ENCODE data around the gene GPR87. TPM values are rescaled to one million over a fixed set of nuclear protein-coding genes. Genes with fewer than 3 reads are reported as not detected.

The GPR87 gene
- total and polyA plus RNA-seq, 4 donors = not detected

DNA sequence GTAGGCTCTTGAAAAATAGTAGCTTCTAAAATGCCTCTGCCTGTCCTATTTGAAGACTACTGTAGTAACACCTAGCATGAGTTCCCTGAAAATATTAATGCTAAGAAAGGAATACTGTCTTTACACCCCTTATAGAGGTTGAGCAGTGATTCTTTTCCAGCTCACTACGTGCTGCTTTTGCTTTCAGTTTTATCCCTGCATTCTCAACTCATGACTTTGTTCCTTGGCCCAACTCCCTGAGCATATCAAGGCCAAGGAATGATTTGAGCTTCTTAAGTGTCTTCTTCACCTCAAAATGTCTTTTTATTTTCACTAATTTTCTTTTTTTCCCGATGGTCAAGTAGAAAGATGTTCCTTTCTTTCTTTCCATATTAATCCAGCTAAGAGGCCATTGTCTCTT is 29.2 kb upstream of the GPR87 start:
- 45 to 49% methylated on average over 2 of the region's 2 CpGs for WGBS, 2 donors
- no peaks in the 10 kb centered on the region for H3K27me3 ChIP-seq (ENCODE audit: control insufficient read depth in 1 of 2, insufficient read depth in 2 of 2, low read length in 1 of 2)
- H3K4me3 ChIP-seq (ENCODE audit: low read length in 2 of 2) = peak overlapping the region; percentile 20 to 69
- no peaks in the 10 kb centered on the region for H3K4me1 ChIP-seq (ENCODE audit: control insufficient read depth in 1 of 2, insufficient read depth in 2 of 2, low read length in 2 of 2)
- no peak for ATAC-seq (ENCODE audit: low FRiP score)
- H3K36me3 ChIP-seq (ENCODE audit: control insufficient read depth in 1 of 2, insufficient read depth in 2 of 2, low read length in 1 of 2) = no peaks in the 10 kb centered on the region
- DNase-seq = peak in 1 of 2 donors; percentile 21
- intact Hi-C loops (cut with DNase I) = no loop called here
- no peaks in the 10 kb centered on the region for H3K9me3 ChIP-seq (ENCODE audit: control insufficient read depth, low read length)
- H3K27ac ChIP-seq (ENCODE audit: low read depth in 1 of 2, low read length in 2 of 2) = no peak overlapping the region

DNA sequence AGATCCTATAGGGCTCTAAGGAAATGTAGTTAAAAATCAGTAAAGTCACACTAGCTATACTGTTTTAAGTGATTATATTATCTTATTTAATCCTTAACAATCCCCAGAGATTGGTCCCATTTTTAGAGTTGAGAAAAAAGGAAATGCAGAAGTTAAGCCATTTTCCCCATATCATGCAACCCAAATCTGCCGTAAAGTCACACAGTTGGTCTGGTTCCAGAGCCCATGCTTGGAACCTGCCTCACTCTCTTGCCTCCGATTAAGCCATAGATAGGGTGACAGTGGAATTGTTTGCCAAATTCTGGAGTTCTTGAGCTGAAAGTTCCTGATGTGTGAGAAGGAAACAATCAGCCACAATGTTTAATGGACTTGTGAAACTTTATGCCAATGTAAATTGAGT is 15.1 kb upstream of the GPR87 start:
- H3K36me3 ChIP-seq (ENCODE audit: control insufficient read depth in 1 of 2, insufficient read depth in 2 of 2, low read length in 1 of 2) = no peaks in the 10 kb centered on the region

DNA sequence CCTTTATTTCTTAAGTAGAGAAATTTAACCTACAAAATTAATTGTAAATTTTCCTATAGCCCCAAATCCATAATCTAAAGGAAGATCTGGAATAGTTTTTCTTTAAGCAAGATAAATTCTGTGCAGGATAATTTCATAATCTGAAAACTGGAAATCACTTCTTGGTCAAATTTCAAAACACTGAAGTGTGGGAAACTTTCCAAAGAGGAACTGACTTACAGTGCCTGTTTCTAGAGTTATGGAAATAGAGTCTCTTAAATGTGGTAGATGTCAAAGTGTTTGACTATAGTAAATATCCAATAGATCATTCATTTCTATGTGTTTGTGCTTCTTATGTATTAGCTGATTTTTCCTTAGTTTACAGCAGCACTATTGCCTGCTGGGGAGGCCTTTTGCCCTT is 14.3 kb upstream of the GPR87 start:
- H3K27ac ChIP-seq (ENCODE audit: low read depth in 1 of 2, low read length in 2 of 2) = no peak overlapping the region
- H3K4me3 ChIP-seq (ENCODE audit: low read length in 2 of 2) = no peak overlapping the region
- DNase-seq (no peak), ATAC-seq (ENCODE audit: low FRiP score) (no peak)
- no peaks in the 10 kb centered on the region for H3K36me3 ChIP-seq (ENCODE audit: control insufficient read depth in 1 of 2, insufficient read depth in 2 of 2, low read length in 1 of 2)
- no peaks in the 10 kb centered on the region for H3K9me3 ChIP-seq (ENCODE audit: control insufficient read depth, low read length)
- H3K27me3 ChIP-seq (ENCODE audit: control insufficient read depth in 1 of 2, insufficient read depth in 2 of 2, low read length in 1 of 2) = no peaks in the 10 kb centered on the region
- H3K4me1 ChIP-seq (ENCODE audit: control insufficient read depth in 1 of 2, insufficient read depth in 2 of 2, low read length in 2 of 2) = no peaks in the 10 kb centered on the region
- intact Hi-C loops (cut with DNase I) = no loop called here

More for the DNA sequence above, 15.1 kb upstream of the GPR87 start:
- DNase-seq (no peak), ATAC-seq (ENCODE audit: low FRiP score) (no peak)
- H3K27me3 ChIP-seq (ENCODE audit: control insufficient read depth in 1 of 2, insufficient read depth in 2 of 2, low read length in 1 of 2) = no peaks in the 10 kb centered on the region
- H3K4me3 ChIP-seq (ENCODE audit: low read length in 2 of 2) = no peak overlapping the region
- intact Hi-C loops (cut with DNase I) = no loop called here
- WGBS, 2 donors = 31 to 39% methylated on average over 2 of the region's 2 CpGs
- no peaks in the 10 kb centered on the region for H3K9me3 ChIP-seq (ENCODE audit: control insufficient read depth, low read length)
- H3K27ac ChIP-seq (ENCODE audit: low read depth in 1 of 2, low read length in 2 of 2) = no peak overlapping the region
- H3K4me1 ChIP-seq (ENCODE audit: control insufficient read depth in 1 of 2, insufficient read depth in 2 of 2, low read length in 2 of 2) = no peaks in the 10 kb centered on the region

DNA sequence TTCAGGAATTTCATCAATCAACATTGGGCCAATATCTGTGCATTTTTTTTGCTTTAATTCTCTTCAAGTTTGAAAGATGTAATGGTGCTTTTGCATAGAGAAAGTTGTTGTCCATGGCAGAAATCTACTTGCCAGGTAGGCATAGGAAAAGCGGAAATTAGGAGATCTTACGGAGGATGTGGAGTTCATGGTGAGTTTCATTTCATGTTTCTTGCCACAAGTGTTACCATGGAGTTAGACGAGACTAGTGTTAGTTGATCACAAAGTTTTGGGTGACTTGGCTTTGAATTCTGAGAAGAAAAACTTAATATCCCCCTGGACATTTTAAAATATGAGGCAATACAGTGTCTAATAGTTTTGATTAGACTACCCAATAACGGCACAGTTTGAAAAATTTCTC is 13.8 kb upstream of the GPR87 start:
- DNase-seq (no peak), ATAC-seq (ENCODE audit: low FRiP score) (no peak)
- intact Hi-C loops (cut with DNase I) = no loop called here
- no peak overlapping the region for H3K27ac ChIP-seq (ENCODE audit: low read depth in 1 of 2, low read length in 2 of 2)
- H3K36me3 ChIP-seq (ENCODE audit: control insufficient read depth in 1 of 2, insufficient read depth in 2 of 2, low read length in 1 of 2) = no peaks in the 10 kb centered on the region
- no peaks in the 10 kb centered on the region for H3K9me3 ChIP-seq (ENCODE audit: control insufficient read depth, low read length)
- no peaks in the 10 kb centered on the region for H3K27me3 ChIP-seq (ENCODE audit: control insufficient read depth in 1 of 2, insufficient read depth in 2 of 2, low read length in 1 of 2)
- no peaks in the 10 kb centered on the region for H3K4me1 ChIP-seq (ENCODE audit: control insufficient read depth in 1 of 2, insufficient read depth in 2 of 2, low read length in 2 of 2)
- no peak overlapping the region for H3K4me3 ChIP-seq (ENCODE audit: low read length in 2 of 2)
- WGBS, 2 donors = 66 to 80% methylated on average over 4 of the region's 4 CpGs

DNA sequence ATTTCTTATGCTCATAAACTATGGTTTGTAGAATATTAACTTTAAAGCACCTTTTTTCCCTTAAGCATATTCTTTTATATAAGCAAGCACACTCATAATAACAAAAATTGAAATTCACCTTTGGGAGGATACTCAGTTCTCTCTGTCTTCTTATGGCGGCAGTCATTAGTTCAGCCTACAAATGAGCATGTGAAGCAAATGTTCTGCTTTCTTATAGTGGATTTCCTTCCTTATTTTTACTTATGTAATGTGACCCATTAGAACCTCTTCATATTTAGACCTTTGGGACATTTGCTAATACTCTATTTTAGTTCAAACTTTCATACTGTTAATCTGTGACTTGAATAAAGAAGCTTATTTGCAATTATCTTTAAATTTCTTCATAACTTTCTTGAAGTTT is 12.7 kb upstream of the GPR87 start, which contains the start of gene P2RY13:
TSS of gene P2RY13 (minus strand) at position 187 of the 400 bp plus-strand sequence. CDS start at position 166, 21 bp downstream.
- Histone ChIP-seq H3K27ac (ENCODE audit: low read depth in 1 of 2, low read length in 2 of 2) (no peak within 1 kb of the TSS), H3K27me3 (ENCODE audit: control insufficient read depth in 1 of 2, insufficient read depth in 2 of 2, low read length in 1 of 2) (no peaks in the 10 kb centered on the region), H3K4me3 (ENCODE audit: low read length in 2 of 2) (no peak within 1 kb of the TSS), H3K36me3 (ENCODE audit: control insufficient read depth in 1 of 2, insufficient read depth in 2 of 2, low read length in 1 of 2) (no peaks in the 10 kb centered on the region), H3K4me1 (ENCODE audit: control insufficient read depth in 1 of 2, insufficient read depth in 2 of 2, low read length in 2 of 2) (no peaks in the 10 kb centered on the region), H3K9me3 (ENCODE audit: control insufficient read depth, low read length) (no peaks in the 10 kb centered on the region)
- DNase-seq = no peak
- intact Hi-C loops (cut with DNase I) = loop anchor here in 1 of 2 donors (5.0 kb wide), 1 partner anchor 102 kb away; no protein-coding TSS in a partner anchor
- WGBS, 2 donors = 97 to 100% methylated on average over 1 of the region's 1 CpG
- no peak for ATAC-seq (ENCODE audit: low FRiP score)

DNA sequence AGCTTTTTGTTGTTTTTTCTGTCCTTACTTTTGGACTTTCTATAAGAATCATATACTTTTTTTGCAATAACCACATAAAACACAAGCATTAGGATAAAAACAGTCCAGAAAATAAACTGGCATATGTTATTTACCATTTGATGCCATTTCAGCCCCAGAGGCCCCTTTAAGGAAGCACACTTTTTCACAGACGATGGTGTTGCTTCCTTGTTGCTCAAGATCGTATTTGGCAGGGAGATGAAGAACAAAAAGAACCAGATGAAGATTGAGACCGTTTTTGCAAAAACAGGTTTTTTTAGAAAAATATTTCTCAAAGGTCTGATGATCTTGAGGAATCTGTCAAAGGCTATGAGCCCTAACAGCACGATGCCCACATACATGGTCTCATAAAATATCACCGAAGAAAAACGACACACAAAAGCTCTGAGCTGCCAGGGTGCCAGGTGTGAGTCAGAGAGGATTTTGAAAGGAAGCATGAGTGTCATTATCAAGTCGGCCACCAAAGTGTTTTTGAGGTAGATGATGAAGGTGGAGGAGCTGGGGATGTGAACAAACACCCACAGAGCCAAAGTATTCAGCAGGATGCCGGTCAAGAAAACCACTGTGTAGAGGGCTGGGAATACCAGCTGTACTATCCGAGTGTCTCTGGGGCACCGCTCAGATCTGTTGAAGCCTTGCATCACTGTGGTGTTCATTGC is 11.8 kb upstream of the GPR87 start:
- 63 to 70% methylated on average over 10 of the region's 10 CpGs for WGBS, 2 donors
- H3K27ac ChIP-seq (ENCODE audit: low read depth in 1 of 2, low read length in 2 of 2) = no peak overlapping the region
- no peaks in the 10 kb centered on the region for H3K36me3 ChIP-seq (ENCODE audit: control insufficient read depth in 1 of 2, insufficient read depth in 2 of 2, low read length in 1 of 2)
- H3K4me1 ChIP-seq (ENCODE audit: control insufficient read depth in 1 of 2, insufficient read depth in 2 of 2, low read length in 2 of 2) = no peaks in the 10 kb centered on the region
- H3K4me3 ChIP-seq (ENCODE audit: low read length in 2 of 2) = no peak overlapping the region
- no peaks in the 10 kb centered on the region for H3K9me3 ChIP-seq (ENCODE audit: control insufficient read depth, low read length)
- intact Hi-C loops (cut with DNase I) = loop anchor here in 1 of 2 donors (5.0 kb wide), 1 partner anchor 101 kb away; no protein-coding TSS in a partner anchor
- no peaks in the 10 kb centered on the region for H3K27me3 ChIP-seq (ENCODE audit: control insufficient read depth in 1 of 2, insufficient read depth in 2 of 2, low read length in 1 of 2)
- ATAC-seq (ENCODE audit: low FRiP score) (no peak), DNase-seq (no peak)

- Histone ChIP-seq H3K27me3 (ENCODE audit: control insufficient read depth in 1 of 2, insufficient read depth in 2 of 2, low read length in 1 of 2) (no peaks in the 10 kb centered on the region), H3K36me3 (ENCODE audit: control insufficient read depth in 1 of 2, insufficient read depth in 2 of 2, low read length in 1 of 2) (no peaks in the 10 kb centered on the region), H3K4me3 (ENCODE audit: low read length in 2 of 2) (no peak overlapping the region), H3K27ac (ENCODE audit: low read depth in 1 of 2, low read length in 2 of 2) (no peak overlapping the region), H3K9me3 (ENCODE audit: control insufficient read depth, low read length) (no peaks in the 10 kb centered on the region), H3K4me1 (ENCODE audit: control insufficient read depth in 1 of 2, insufficient read depth in 2 of 2, low read length in 2 of 2) (no peaks in the 10 kb centered on the region)
- intact Hi-C loops (cut with DNase I) = loop anchor here in 1 of 2 donors (5.0 kb wide), 1 partner anchor 100 kb away; no protein-coding TSS in a partner anchor
- 15 to 16% methylated on average over 3 of the region's 3 CpGs for WGBS, 2 donors
- ATAC-seq (ENCODE audit: low FRiP score) (no peak), DNase-seq (no peak)
Observed at GRCh38 chr3:151327571-151328198, 11.1 kb upstream of the GPR87 start.

- 97 to 100% methylated on average over 1 of the region's 1 CpG for WGBS, 2 donors
- ATAC-seq (ENCODE audit: low FRiP score) = no peak
- no peaks in the 10 kb centered on the region for H3K4me1 ChIP-seq (ENCODE audit: control insufficient read depth in 1 of 2, insufficient read depth in 2 of 2, low read length in 2 of 2)
- H3K27ac ChIP-seq (ENCODE audit: low read depth in 1 of 2, low read length in 2 of 2) = no peak overlapping the region
- intact Hi-C loops (cut with DNase I) = no loop called here
- H3K36me3 ChIP-seq (ENCODE audit: control insufficient read depth in 1 of 2, insufficient read depth in 2 of 2, low read length in 1 of 2) = no peaks in the 10 kb centered on the region
- no peaks in the 10 kb centered on the region for H3K27me3 ChIP-seq (ENCODE audit: control insufficient read depth in 1 of 2, insufficient read depth in 2 of 2, low read length in 1 of 2)
- H3K4me3 ChIP-seq (ENCODE audit: low read length in 2 of 2) = no peak overlapping the region
- DNase-seq = no peak
- H3K9me3 ChIP-seq (ENCODE audit: control insufficient read depth, low read length) = no peaks in the 10 kb centered on the region
Observed at GRCh38 chr3:151322511-151322910, 5.9 kb upstream of the GPR87 start.

- Histone ChIP-seq H3K36me3 (ENCODE audit: control insufficient read depth in 1 of 2, insufficient read depth in 2 of 2, low read length in 1 of 2) (no peaks in the 10 kb centered on the region), H3K27me3 (ENCODE audit: control insufficient read depth in 1 of 2, insufficient read depth in 2 of 2, low read length in 1 of 2) (no peaks in the 10 kb centered on the region), H3K9me3 (ENCODE audit: control insufficient read depth, low read length) (no peaks in the 10 kb centered on the region), H3K27ac (ENCODE audit: low read depth in 1 of 2, low read length in 2 of 2) (no peak overlapping the region), H3K4me3 (ENCODE audit: low read length in 2 of 2) (no peak overlapping the region), H3K4me1 (ENCODE audit: control insufficient read depth in 1 of 2, insufficient read depth in 2 of 2, low read length in 2 of 2) (no peaks in the 10 kb centered on the region)
- intact Hi-C loops (cut with DNase I) = no loop called here
- DNase-seq = no peak
- no peak for ATAC-seq (ENCODE audit: low FRiP score)
- 61 to 75% methylated on average over 1 of the region's 1 CpG for WGBS, 2 donors
Observed at GRCh38 chr3:151321526-151321925, 4.9 kb upstream of the GPR87 start.

Measured in aorta (tissue), 5 donors.